Measurements from ENCODE around the gene SHC4.

DNA sequence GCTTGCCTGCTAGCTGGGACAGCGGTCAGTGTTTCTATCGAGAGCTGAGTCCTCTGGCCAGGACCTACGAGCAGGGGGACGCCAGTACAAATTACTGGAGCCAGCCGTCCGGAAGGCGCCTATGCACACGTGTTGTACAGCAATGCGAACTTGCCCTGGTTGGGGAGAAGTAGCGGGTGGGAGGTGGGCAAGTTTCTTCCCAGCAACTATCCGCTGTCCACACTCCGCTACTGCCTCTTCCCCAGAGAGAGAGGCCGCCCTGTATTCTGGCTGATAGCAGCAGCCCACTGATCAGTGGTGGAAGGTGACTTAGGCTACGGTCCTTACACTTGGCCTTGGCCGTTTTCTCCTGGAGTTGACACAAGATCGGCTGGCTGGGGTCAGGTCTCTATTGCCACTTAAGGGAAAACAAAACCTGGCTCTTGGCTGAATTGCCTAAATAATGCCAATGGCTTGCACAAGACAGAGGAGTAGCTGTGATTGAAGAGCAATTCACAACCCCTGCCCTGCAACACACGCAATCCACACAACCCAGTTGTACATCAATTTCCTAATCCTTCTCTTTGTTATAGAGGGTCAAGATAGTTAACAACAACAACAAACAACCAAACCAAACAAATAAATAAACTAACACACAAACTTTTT, 12.8 kb upstream of the SHC4 start:
- TF ChIP-seq POLR2AphosphoS5 (IDR thresholded peaks at IDR 0.05) (no peak), EP300 (IDR thresholded peaks at IDR 0.05) (no peak)
